HG02642 (cell line): Measurements from ENCODE around the gene CYSLTR1.
"Not testable (repeated sequence)": the region's sequence is repeated elsewhere in the genome, so short reads cannot be mapped to it uniquely, and the experiment has no call there.

Source experiments
- ATAC-seq: cut with Tn5 transposase; IDR thresholded peaks from one replicate; pipeline ENCODE4 v1.9.1; 2021; ENCODE audit warnings: mild to moderate bottlenecking; ENCODE audit not compliant: unreplicated experiment, poor library complexity

CYSLTR1 gene, protein sequence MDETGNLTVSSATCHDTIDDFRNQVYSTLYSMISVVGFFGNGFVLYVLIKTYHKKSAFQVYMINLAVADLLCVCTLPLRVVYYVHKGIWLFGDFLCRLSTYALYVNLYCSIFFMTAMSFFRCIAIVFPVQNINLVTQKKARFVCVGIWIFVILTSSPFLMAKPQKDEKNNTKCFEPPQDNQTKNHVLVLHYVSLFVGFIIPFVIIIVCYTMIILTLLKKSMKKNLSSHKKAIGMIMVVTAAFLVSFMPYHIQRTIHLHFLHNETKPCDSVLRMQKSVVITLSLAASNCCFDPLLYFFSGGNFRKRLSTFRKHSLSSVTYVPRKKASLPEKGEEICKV

DNA sequence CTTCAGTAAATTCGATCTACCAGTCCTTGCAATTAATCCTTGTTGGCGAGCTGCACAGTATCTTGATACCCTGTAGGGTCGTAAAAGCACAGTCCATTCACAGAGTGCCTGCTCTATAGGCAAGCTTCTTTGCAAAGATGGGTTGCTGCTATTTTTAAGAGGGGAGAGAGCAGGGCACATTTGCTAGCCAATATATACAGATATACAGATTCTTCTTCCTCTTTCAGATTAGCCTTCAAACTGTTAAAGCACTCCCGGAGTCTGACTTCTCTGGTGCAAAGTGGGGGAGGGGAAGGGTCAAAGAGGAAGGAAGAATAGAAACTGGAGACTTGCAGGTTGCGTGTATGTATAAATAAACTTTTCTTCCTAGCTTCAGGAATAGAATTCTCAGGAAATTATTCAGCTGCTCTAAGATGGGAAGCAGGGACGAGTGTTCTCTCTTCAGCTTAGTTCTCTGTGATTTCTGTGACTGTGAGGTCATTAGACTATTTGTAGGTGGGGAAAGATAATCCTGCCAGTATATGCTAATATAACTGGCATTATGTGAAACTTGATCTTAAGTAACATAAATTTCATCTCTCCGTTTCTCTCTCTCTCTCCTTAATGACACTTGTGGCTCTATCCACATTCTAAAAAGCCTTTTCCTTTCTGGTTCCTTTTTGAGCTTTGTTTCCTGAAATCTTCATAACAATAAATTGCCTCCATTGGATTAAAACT, at the start of gene CYSLTR1:
Gene CYSLTR1 (minus strand): TSS at position 242 of the 717 bp plus-strand sequence. CDS start 53,865 bp downstream, outside the sequence.
- no peak for ATAC-seq

DNA sequence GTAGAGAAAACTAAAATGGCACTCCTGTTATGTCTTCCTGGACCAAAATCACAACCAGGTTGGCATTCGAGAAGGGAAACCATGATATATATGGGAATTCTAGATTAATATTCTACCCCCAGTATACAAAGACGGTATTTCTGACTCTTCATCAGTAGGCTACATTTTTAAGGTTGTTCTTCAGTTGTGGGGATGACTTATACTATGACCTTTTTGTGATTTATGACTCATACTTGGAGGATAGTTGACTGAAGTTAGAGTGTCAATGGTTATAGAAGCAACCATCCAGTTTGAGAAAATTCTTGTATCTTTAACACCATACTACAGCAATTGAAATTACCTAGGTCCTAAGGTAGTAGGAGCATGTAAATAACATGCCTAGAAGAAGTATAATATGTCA, 49.8 kb upstream of the CYSLTR1 start:
- ATAC-seq: no peak

DNA sequence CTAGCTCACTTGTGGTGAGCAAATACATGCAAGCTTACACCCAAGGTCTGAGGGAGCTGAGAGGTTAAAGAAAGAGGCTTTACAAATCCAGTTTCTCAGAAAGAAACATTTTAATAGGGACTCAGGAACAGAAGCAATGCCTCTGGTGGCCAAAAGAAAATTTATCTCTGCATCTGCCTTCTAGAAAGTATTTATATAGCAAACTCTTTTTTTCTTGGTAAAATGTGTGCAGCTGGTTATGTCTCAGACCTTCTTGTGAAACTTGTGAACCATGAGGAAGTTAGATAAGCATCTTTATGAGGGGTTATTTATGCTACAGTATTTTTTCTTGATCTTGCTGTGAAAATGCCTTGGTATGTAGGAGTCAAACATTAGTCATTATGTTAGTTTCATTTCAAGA, 48.5 kb upstream of the CYSLTR1 start:
- no peak for ATAC-seq

DNA sequence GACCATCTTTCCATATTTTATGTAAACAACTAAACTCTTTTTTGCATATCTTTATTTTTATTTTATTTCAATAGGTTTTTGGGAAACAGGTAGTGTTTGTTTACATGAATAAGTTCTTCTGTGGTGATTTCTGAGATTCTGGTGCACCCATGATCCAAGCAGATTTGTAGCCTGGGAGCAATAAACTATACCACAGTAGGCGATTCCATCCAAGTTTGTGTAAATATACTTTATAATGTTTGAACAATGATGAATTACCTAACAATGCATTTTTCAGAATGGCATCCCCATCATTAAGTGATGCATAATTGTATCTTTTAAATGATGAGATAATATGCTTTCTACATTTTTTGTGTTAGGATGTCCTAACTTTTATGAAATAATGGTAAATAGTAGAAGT, 39.2 kb upstream of the CYSLTR1 start:
- ATAC-seq: no peak

DNA sequence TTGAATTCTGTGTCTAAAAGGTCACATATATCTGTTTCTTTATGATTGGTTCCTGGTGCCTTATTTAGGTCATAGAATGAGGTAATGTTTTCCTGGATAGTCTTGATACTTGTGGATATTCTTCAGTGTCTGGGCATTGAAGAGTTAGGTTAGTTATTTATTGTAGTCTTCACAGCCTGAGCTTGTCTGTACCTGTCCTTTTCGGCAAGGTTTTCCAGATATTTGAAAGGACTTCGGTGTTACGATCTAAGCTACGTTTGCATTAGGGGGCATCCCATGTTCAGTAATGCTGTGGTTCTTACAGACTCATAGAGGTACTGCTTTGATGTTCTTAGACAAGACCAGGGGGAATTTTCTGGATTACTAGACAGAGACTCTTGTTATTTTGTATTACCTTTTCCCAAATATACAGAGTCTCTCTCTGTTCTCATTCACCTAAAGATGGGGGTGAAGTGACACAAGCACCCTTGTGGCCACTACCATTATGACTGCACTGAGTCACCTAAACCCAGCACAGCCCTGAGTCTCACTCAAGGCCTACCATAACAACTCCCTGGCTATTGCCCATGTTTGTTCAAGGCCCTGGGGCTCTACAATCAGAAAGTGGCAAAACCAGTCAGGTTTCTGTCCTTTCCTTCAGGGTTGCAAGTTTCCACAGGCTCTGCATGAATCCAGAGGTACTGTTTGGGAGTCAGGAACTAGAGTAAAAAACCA, 30.1 kb upstream of the CYSLTR1 start:
- no peak for ATAC-seq

DNA sequence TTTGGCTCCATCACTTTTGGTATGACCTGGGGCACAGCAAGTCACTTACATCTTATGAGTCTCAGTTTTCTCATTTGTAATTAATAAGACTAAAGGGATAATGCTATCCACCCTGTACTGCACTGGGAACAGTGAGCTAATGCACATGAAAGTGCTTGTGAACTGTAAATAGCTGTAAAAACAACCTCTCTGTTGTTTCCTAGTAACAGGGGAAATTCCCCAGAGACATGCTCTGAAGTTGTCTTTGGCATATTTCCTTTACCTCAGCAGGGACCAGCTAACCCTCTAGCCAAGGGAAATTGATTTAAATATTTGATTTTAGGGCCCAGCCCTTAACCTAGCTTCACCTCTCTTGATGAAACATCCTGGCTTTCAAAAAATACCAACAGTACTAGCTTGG, 6.1 kb upstream of the CYSLTR1 start:
- peak; percentile 77 for ATAC-seq

DNA sequence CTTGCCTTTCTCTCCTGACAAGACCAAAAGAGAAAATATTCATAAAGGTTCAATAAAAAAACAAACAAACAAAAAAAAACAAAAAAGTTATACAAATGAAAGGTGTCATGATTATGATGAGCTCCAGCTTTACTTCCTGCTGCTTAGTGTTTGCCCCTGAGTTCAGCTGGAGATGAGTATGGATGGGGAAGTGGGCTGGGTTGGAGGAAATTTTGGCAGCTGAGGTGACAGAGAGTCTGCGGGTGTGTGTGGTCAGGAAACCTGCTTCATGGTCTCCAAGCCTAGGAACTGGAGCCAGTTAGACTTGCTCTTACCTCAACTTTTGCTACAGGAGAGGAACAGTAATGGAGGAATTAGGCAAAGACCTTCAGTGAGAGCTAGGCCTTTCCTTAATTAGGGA, 4.3 kb upstream of the CYSLTR1 start:
- no peak for ATAC-seq

DNA sequence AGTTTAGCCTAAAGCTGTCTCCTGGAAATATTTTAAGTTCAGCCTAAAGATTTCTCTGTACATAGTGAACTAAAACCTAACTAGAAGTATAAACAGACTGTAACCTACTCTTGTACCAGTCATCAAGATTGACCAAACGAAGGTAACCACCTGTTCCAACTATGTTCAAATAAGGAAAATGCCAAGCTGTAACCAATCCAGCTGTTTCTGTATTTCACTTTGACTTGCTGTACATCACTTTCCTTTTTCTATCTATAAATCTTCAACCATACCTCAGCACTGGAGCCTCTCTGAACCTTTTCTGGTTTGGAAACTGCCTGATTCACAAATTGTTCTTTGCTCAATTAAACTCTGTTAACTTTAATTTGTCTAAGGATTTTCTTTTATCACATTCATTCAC, 3.1 kb upstream of the CYSLTR1 start:
- ATAC-seq: peak; percentile 38

DNA sequence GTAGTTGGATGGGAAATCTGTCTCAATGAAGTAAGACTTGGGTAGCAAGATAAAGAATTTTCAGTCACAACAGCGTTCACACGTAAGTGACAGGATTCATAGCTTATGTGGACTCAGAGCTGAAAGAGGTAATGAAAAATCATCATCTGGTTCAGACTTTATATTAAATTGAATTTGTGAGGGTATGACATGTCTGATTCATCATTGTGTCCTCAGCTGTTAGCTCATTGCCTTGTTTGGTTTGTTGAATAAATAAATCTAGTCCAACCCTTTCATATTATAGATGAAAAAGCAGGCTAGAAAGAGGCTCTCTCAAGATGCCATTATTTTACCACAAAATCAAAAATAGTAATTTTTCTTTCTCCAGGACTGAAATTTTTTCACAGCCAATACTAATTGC, 2.7 kb upstream of the CYSLTR1 start:
- no peak for ATAC-seq

DNA sequence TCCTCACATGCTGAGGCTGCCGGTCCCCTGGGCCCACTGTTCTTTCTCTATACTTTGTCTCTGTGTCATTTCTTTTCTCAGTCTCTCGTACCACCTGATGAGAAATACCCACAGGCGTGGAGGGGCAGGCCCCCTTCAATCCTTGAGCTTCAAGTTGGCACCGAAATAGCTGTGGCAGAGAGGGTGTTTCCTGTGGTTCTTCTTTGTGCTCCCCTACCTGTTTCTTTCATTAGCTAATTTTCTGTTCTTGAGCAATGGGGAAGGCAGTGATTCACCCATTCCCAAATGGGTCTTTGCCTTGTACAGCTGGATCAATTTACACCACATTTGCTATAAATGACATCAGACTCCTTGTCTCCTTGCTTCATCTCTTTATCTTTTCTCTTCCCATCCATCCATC, 2.1 kb upstream of the CYSLTR1 start:
- no peak for ATAC-seq

DNA sequence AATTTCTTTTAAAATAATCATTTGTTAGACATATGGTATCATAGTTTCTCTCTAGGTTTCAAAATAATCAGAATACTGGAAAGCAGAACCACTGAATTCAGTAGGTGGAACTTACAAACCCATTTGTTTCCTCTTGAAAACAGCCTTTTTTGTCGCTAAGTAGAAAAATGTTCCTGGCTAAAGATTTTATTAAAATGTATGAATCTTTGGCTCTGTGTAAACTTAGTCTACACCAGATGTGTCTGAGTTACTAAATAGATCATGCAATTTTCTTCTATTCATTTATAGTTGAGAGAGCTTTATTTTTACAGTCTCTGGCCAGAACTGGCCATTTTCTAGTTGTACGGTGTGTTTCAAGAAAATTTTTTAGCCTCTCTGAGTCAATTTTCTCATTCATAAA, 1.0 kb downstream of the CYSLTR1 start:
- no peak for ATAC-seq

DNA sequence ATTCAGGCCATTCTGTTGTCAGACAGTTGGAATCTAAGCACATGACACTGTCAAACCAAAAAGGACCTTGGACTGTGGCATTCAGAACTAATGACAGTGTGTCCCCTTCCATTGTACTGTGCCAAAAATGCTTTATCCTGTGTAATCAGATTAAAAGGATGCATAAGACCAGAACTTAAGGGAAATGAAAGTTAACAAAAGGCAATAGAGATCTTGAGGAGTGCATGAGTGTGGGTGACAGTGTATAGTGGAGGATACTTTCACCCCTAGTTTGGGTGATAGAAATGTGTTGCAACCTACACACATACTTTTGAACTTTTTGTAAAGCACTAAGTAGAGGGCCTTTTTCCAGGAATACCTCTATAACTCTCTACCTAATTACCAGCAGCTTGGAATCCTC, 4.5 kb downstream of the CYSLTR1 start:
- ATAC-seq: no peak

DNA sequence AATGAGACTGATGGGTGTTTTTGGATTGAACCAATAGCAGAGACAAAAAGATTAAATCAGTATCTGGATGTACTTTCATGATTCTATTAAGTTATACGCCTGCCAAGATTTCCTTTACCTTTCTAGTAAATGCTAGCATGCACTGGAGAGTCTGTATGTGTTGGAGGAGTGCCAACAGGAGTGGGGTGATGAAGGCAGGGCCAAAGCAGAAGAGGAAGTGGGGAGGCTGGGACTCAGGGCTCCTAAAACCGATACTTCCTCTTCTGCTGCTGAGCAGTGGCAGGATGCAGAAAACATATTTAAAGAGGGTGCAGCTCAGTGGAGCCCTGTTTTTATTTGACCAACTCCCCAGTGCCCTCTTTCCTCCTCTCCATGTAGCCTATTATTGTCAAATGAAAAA, 5.6 kb downstream of the CYSLTR1 start:
- ATAC-seq: peak; percentile 96

DNA sequence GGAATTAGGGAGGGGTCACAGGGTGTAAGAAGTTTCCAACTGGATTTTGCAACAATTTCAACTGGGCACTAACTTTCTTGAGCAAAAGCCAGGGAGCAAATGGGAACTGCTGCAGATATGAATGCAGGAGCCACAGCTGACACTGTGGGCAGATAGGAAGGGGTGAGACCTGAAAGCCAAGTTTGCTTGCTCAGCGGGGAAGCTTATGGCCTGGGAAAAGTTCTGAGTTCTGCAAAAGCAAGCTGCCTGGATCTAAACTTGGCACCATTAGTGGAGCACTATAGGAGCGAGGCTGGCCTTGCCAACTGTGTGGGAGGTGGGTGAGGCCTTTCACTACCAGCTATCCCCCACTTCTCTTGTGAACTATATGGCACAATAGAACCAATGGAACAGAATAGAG, 11.1 kb downstream of the CYSLTR1 start:
- ATAC-seq: no peak

DNA sequence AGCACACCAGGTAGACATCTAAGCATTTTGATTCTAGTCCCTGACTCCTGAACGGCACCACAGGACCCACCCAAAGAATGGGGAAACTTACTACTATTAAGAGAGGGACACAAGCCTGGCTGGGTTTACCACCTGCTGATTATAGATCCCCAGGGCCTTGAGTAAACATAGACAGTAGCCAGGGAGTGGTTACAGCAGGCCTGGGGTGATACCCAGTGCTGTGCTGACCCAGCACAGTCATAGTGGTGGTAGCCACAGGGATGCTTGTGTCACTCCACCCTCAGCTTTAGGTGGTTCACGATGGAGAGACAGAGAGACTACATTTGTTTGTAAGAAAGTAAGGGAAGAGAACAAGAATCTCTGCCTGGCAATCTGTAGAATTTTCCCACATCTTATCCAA, 11.7 kb downstream of the CYSLTR1 start:
- ATAC-seq: no peak

DNA sequence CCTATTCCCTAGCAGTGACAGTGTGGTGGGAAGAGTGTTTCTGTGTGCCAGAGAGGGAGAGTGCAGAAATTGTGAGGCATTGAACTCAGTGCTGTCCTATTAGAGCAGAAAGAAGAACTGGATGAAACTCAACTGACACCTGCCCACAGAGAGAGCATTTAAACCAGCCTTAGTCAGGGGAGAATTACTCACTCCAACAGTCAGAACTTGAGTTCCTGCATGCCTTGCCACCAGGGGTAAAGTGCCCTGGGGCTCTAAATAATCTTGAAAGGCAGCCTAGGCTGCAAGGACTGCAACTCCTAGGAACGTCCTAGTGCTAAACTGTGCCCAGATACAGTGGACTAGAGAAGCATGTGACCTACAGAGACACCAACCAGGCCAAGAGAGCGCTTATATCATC, 12.8 kb downstream of the CYSLTR1 start:
- peak; percentile 69 for ATAC-seq

DNA sequence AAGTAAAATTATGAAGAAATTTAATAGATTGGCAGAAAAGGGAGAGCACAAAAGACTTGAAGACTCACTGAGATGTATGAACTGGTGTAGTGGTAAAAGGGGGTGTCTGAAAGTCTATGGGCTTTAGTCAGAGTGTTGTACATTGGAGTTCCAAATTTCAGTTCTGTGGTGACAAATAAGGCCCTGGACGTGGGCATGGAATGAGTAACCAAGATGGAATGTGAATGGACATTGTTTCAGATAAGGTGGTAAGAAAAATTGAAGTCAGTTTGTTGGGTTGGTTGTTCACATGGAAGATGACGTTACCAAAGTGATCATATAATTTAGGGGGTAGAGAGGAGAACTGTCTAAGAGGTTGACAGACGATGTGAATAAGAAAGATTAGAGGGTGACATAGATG, 13.9 kb downstream of the CYSLTR1 start:
- ATAC-seq: no peak

DNA sequence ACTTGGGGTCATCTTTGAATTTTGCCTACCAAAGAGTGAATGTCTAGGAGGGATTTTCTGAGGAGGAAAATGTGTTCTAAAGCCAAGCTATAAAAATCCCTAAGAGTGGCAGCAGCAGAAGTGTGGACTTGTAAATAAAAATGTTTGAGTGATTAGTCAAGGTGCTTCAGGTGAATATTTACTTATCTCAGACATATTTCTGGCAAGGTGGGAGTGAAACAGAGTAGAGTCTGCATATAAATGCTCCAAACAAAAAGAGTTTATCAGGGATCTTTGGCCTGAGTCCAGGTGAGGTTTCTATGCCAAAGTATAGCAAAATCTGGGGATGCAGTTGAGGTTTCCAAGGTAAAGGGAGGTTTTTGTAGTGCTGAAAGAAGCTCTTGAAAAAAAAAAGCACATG, 19.7 kb downstream of the CYSLTR1 start:
- ATAC-seq: no peak

DNA sequence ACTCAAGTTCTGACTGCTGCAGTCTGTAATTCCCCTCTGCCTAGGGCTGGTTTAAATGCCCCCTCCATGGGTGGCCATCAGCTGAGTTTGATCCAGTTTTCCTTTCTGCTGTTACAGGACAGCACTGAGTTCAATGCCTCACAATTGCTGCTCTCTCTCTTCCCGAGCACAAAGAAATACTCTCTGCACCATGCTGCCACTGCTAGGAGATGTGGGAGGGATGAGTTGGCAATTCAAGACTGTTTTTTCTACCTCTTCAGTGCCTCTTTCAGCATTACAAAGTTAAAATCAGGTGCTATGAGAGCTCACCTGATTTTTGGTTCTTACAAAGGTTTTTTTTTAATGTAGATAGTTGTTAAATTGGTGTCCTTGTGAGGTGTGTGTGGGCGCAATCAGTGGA, 24.3 kb downstream of the CYSLTR1 start:
- ATAC-seq: no peak

DNA sequence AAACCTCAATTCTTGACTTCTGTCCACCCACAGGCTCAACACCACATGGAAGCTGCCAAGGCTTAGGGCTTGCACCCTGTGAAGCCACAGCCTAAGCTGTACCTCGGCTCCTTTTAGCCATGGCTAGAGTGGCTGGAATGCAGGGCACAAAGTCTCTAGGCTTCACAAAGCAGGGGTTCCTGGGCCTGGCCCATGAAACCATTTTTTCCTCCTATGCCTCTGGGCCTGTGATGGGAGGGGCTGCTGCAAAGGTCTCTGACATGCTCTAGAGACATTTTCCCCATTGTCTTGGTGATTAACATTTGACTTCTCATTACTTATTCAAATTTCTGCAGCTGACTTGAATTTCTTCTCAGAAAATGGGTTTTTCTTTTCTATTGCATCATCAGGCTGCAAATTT, 26.5 kb downstream of the CYSLTR1 start:
- ATAC-seq: not testable (repeated sequence)

DNA sequence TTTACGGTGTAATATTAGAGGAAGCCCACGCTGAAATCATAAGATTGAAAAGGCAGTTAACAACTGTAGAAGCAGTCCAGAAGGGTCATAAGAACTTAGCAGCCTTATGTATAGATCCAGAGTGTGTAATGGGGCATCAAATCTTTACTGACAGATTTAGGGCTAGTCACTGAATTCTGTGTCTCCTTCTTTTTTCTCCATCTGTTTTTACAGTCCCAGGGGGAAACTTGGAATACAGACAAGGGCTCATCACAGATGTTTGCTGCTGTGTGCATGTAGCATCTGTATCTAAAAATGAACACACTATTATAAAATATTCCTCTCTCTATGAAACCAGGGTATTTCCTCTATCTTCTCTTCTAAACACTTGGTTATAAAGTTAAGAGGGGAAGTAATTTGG, 43.9 kb downstream of the CYSLTR1 start:
- no peak for ATAC-seq
